Osteoblast (primary cell): ENCODE data around the gene PDS5B. TPM values are rescaled to one million over a fixed set of nuclear protein-coding genes. Genes with fewer than 3 reads are reported as not detected.

Experiments used
- DNase-seq: peaks from one replicate; pipeline ENCODE4 v3.0.0; 2011; ENCODE audit warnings: low spot score, mixed read lengths; ENCODE audit not compliant: insufficient read length; ENCODE audit errors: missing footprints
- H2AFZ ChIP-seq: 2 replicates; pipeline ENCODE4 v1.6.0; 2011; ENCODE audit warnings: mild to moderate bottlenecking, low read length
- H3K27ac ChIP-seq: 2 replicates; pipeline ENCODE4 v1.5.1; 2011; ENCODE audit warnings: mild to moderate bottlenecking, low read depth, low read length, moderate library complexity
- H3K27me3 ChIP-seq: 2 replicates; pipeline ENCODE4 v1.6.0; 2012; ENCODE audit warnings: mild to moderate bottlenecking, control low read depth, inconsistent platforms, low read length, moderate library complexity; ENCODE audit not compliant: insufficient read depth
- H3K36me3 ChIP-seq: 2 replicates; pipeline ENCODE4 v1.5.1; 2011; ENCODE audit warnings: mild to moderate bottlenecking, low read length, control low read depth, moderate library complexity; ENCODE audit not compliant: insufficient read depth
- H3K4me1 ChIP-seq: 2 replicates; pipeline ENCODE4 v1.5.1; 2011; ENCODE audit warnings: mild to moderate bottlenecking, low read length, control low read depth, moderate library complexity; ENCODE audit not compliant: insufficient read depth
- H3K4me2 ChIP-seq: 2 replicates; pipeline ENCODE4 v1.6.0; 2011; ENCODE audit warnings: mild to moderate bottlenecking, low read length; ENCODE audit not compliant: insufficient read depth
- H3K4me3 ChIP-seq: fragments of 200-600 bp; sonication (generic); 3 replicates; pipeline ENCODE4 v1.5.1; 2012; ENCODE audit warnings: mild to moderate bottlenecking, low read length, inconsistent platforms; ENCODE audit not compliant: insufficient read depth
- H3K79me2 ChIP-seq: 2 replicates; pipeline ENCODE4 v1.6.0; 2012; ENCODE audit warnings: mild to moderate bottlenecking, low read length, control low read depth, inconsistent platforms; ENCODE audit not compliant: insufficient read depth
- H3K9me3 ChIP-seq: 2 replicates; pipeline ENCODE4 v1.5.1; 2011; ENCODE audit warnings: low read depth, low read length, control low read depth
- H4K20me1 ChIP-seq: 2 replicates; pipeline ENCODE4 v1.6.0; 2012; ENCODE audit warnings: mild to moderate bottlenecking, low read length, control low read depth; ENCODE audit not compliant: insufficient read depth
- CTCF ChIP-seq: IDR thresholded peaks from 2 replicates; pipeline ENCODE4 v1.5.1; 2011; ENCODE audit warnings: mild to moderate bottlenecking, low read depth, low read length, moderate library complexity; ENCODE audit errors: extremely low read depth
- total RNA-seq: library from RNA; depleted of rRNA; stranded (reverse); fragments of >200 nt; gene quantifications from 2 replicates; pipeline ENCODE4 v1.2.3, GENCODE V29; 2012

Gene PDS5B
- total RNA-seq, 1 donor = 23.2 TPM

GRCh38 chr13:32587011-32587810 is 959 bp downstream of the PDS5B start:
- H3K4me2 ChIP-seq = peak overlapping the region; percentile 96
- H3K4me1 ChIP-seq = peaks cover 29% of the 10 kb centered on the region
- no peaks in the 10 kb centered on the region for H3K9me3 ChIP-seq
- H3K27ac ChIP-seq = peak overlapping the region; percentile 83
- peaks cover 6% of the 10 kb centered on the region for H4K20me1 ChIP-seq
- H2AFZ ChIP-seq = peak overlapping the region; percentile 91
- peak; percentile 91 for DNase-seq
- no peaks in the 10 kb centered on the region for H3K27me3 ChIP-seq
- peaks cover 46% of the 10 kb centered on the region for H3K79me2 ChIP-seq
- H3K36me3 ChIP-seq = no peaks in the 10 kb centered on the region
- H3K4me3 ChIP-seq = peak overlapping the region; percentile 85
- no peak for TF ChIP-seq CTCF

- H3K36me3 ChIP-seq = no peaks in the 10 kb centered on the region
- H4K20me1 ChIP-seq = peaks cover 6% of the 10 kb centered on the region
- peak overlapping the region; percentile 83 for H3K27ac ChIP-seq
- TF ChIP-seq CTCF = no peak
- peak overlapping the region; percentile 85 for H3K4me3 ChIP-seq
- peaks cover 52% of the 10 kb centered on the region for H3K79me2 ChIP-seq
- H2AFZ ChIP-seq = peak overlapping the region; percentile 91
- no peak for DNase-seq
- peak overlapping the region; percentile 96 for H3K4me2 ChIP-seq
- H3K4me1 ChIP-seq = peaks cover 29% of the 10 kb centered on the region
- H3K9me3 ChIP-seq = no peaks in the 10 kb centered on the region
- no peaks in the 10 kb centered on the region for H3K27me3 ChIP-seq
Measured at GRCh38 chr13:32587811-32588170, 1.5 kb downstream of the PDS5B start.

- DNase-seq = no peak
- H3K79me2 ChIP-seq = peaks cover 61% of the 10 kb centered on the region
- peaks cover 6% of the 10 kb centered on the region for H4K20me1 ChIP-seq
- peak overlapping the region; percentile 83 for H3K27ac ChIP-seq
- TF ChIP-seq CTCF = no peak
- no peaks in the 10 kb centered on the region for H3K9me3 ChIP-seq
- H3K36me3 ChIP-seq = no peaks in the 10 kb centered on the region
- H3K4me1 ChIP-seq = peaks cover 29% of the 10 kb centered on the region
- peak overlapping the region; percentile 85 for H3K4me3 ChIP-seq
- no peaks in the 10 kb centered on the region for H3K27me3 ChIP-seq
- peak overlapping the region; percentile 50 for H2AFZ ChIP-seq
- H3K4me2 ChIP-seq = peak overlapping the region; percentile 96
Measured at GRCh38 chr13:32588736-32589135, 2.5 kb downstream of the PDS5B start.

GRCh38 chr13:32589471-32589870 is 3.2 kb downstream of the PDS5B start:
- H3K9me3 ChIP-seq = no peaks in the 10 kb centered on the region
- no peak for DNase-seq

More at GRCh38 chr13:32589471-32589870, 3.2 kb downstream of the PDS5B start:
- Histone ChIP-seq H3K27ac (peak overlapping the region; percentile 83), H3K4me1 (peaks cover 29% of the 10 kb centered on the region), H3K4me2 (peak overlapping the region; percentile 96), H3K4me3 (peak overlapping the region; percentile 85), H3K36me3 (no peaks in the 10 kb centered on the region), H3K27me3 (no peaks in the 10 kb centered on the region), H4K20me1 (peaks cover 6% of the 10 kb centered on the region), H3K79me2 (peaks cover 69% of the 10 kb centered on the region), H2AFZ (peak overlapping the region; percentile 31)
- TF ChIP-seq CTCF = no peak
